GM10248 (cell line): Measurements from ENCODE around the gene SLC35G2.

ENCODE experiments used
- CTCF ChIA-PET: fragments of 300-600 bp; sonication (Branson Sonifier 250); formaldehyde crosslinking; extraction: SDS; loops from one replicate; lab custom pipeline; 2021; ENCODE audit warnings: antibody characterized with exemption; lab: Yijun Ruan, JAX
- POLR2A ChIA-PET: fragments of 350-650 bp; sonication (Branson Sonifier 250); formaldehyde crosslinking; extraction: SDS; loops from one replicate; lab custom pipeline; 2020; ENCODE audit warnings: antibody characterized with exemption; lab: Yijun Ruan, JAX
- DNase-seq: peaks from one replicate; pipeline ENCODE4 v3.0.0; 2012; ENCODE audit errors: extremely low spot score
- TF ChIP-seq, protein P1 (sequence below): IDR thresholded peaks from 2 replicates; pipeline ENCODE4 v1.5.1; 2012; ENCODE audit warnings: mild to moderate bottlenecking, low read depth; ENCODE audit errors: extremely low read depth, missing control alignments, control extremely low read depth

The SLC35G2 gene

DNA sequence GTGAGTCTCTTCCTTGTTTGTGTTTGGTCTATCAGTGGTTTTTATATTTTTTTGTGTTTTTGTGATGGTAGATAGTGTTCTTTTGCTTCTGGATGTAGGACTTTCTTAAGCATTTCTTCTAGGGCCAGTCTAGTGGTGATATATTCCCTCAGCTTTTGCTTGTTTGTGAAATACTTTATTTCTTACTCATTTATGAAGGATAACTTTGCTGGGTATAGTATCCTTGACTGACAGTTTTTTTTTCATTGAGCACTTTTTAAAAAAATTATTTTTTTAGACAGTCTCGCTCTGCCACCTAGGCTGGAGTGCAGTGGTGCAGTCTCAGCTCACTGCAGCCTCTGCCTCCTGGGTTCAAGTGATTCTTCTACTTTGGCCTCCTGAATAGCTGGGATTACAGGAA is 85.0 kb downstream of the SLC35G2 start:
- CTCF ChIA-PET, result no interaction called here
- no peak for DNase-seq
- TF ChIP-seq, protein P1, sequence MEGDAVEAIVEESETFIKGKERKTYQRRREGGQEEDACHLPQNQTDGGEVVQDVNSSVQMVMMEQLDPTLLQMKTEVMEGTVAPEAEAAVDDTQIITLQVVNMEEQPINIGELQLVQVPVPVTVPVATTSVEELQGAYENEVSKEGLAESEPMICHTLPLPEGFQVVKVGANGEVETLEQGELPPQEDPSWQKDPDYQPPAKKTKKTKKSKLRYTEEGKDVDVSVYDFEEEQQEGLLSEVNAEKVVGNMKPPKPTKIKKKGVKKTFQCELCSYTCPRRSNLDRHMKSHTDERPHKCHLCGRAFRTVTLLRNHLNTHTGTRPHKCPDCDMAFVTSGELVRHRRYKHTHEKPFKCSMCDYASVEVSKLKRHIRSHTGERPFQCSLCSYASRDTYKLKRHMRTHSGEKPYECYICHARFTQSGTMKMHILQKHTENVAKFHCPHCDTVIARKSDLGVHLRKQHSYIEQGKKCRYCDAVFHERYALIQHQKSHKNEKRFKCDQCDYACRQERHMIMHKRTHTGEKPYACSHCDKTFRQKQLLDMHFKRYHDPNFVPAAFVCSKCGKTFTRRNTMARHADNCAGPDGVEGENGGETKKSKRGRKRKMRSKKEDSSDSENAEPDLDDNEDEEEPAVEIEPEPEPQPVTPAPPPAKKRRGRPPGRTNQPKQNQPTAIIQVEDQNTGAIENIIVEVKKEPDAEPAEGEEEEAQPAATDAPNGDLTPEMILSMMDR, result no peak
- POLR2A ChIA-PET, result no interaction called here

DNA sequence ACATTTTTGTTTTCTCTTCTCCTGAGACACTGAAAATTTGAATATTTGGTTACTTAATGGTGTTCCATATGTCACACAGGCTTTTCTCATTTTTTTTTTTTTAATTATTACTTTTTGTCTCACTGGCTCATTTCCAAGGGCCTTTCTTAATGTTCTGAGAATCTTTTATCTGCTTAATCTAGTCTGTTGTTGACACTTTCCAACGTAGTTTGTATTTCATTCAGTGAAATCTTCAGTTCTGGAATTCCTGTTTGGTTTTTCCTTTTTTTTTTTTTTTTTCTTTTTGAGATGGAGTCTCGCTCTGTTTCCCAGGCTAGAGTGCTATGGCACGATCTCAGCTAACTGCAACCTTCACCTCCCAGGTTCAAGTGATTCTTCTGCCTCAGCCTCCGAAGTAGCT is 85.8 kb downstream of the SLC35G2 start:
- ChIA-PET POLR2A (no interaction called here), CTCF (no interaction called here)
- TF ChIP-seq, protein P1, result no peak
- DNase-seq, result no peak
